MM.1S (cell line): ENCODE data around the gene RDH5.

Source experiments
- CTCF ChIP-seq: fragments of 300-600 bp; sonication (generic); IDR thresholded peaks from 2 replicates; pipeline ENCODE4 v1.5.1; 2016; ENCODE audit warnings: antibody characterized with exemption, low read length, mixed read lengths
- EZH2phosphoT487 ChIP-seq: fragments of 300-600 bp; sonication (generic); IDR thresholded peaks from 2 replicates; pipeline ENCODE4 v1.6.1; 2018; ENCODE audit warnings: antibody characterized with exemption, low read length

- no peak for TF ChIP-seq EZH2phosphoT487
- TF ChIP-seq CTCF: no peak
Observed at GRCh38 chr12:55720071-55720564, at the start of gene RDH5.
